ENCODE data around the gene LPGAT1.

DNA sequence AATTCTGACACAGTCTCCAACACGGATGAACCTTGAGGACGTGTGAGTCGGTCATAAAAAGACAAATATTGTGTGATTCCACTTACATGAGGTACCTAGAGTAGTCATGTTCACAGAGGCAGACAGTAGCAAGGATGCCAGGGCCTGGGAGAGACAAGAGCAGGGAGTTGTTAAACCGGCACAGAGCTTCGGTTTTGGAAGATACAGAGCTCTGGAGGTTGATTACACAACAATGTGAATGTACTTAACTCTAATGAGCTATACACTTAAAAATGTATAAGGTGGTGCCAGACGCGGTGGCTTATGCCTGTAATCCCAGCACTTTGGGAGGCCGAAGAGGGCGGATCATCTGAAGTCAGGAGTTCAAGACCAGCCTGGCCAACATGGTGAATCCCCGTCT, 117.3 kb downstream of the LPGAT1 start:
- TF ChIP-seq, protein P1, sequence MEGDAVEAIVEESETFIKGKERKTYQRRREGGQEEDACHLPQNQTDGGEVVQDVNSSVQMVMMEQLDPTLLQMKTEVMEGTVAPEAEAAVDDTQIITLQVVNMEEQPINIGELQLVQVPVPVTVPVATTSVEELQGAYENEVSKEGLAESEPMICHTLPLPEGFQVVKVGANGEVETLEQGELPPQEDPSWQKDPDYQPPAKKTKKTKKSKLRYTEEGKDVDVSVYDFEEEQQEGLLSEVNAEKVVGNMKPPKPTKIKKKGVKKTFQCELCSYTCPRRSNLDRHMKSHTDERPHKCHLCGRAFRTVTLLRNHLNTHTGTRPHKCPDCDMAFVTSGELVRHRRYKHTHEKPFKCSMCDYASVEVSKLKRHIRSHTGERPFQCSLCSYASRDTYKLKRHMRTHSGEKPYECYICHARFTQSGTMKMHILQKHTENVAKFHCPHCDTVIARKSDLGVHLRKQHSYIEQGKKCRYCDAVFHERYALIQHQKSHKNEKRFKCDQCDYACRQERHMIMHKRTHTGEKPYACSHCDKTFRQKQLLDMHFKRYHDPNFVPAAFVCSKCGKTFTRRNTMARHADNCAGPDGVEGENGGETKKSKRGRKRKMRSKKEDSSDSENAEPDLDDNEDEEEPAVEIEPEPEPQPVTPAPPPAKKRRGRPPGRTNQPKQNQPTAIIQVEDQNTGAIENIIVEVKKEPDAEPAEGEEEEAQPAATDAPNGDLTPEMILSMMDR (IDR thresholded peaks at IDR 0.05) = no peak
- no peak for TF ChIP-seq POLR2A (IDR thresholded peaks at IDR 0.05)

Data from thyroid gland (tissue), 4 donors.